ENCODE data around the gene RAD51B.

DNA sequence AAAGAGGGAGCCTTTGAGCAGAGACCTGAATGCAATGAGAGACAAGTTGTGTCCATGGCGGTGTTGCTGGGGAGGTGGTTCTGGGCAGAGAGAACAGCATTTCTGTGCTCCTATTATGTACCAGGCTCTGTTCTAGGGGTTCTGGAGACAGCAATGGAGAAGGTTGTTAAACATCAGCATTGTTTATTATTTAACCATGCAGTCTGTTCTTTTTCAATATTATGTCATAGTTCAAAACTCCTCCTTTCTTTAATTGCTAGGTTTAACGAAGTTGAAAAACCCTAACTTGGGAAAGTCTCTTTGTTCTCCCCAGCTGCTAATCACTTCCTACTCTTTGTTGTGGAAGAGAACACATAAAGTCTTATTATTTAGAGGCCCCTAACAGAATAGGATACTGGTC lies 279.3 kb downstream of the RAD51B start:
- TF ChIP-seq, protein P1, sequence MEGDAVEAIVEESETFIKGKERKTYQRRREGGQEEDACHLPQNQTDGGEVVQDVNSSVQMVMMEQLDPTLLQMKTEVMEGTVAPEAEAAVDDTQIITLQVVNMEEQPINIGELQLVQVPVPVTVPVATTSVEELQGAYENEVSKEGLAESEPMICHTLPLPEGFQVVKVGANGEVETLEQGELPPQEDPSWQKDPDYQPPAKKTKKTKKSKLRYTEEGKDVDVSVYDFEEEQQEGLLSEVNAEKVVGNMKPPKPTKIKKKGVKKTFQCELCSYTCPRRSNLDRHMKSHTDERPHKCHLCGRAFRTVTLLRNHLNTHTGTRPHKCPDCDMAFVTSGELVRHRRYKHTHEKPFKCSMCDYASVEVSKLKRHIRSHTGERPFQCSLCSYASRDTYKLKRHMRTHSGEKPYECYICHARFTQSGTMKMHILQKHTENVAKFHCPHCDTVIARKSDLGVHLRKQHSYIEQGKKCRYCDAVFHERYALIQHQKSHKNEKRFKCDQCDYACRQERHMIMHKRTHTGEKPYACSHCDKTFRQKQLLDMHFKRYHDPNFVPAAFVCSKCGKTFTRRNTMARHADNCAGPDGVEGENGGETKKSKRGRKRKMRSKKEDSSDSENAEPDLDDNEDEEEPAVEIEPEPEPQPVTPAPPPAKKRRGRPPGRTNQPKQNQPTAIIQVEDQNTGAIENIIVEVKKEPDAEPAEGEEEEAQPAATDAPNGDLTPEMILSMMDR (conservative IDR thresholded peaks at IDR 0.05 in 1 of 2, IDR thresholded peaks at IDR 0.05 in 1 of 2; ENCODE audit: low read depth in 1 of 2, low read length in 2 of 2) = no peak
- TF ChIP-seq EZH2 (IDR thresholded peaks at IDR 0.05; ENCODE audit: low read length, missing control alignments) = no peak
